ENCODE results near the gene C2orf72.

GRCh38 chr2:231046916-231047273 is 9.6 kb downstream of the C2orf72 start:
- no peak for TF ChIP-seq EP300 (IDR thresholded peaks at IDR 0.05)
- TF ChIP-seq CTCF (IDR thresholded peaks at IDR 0.05), result no peak
- TF ChIP-seq POLR2AphosphoS5 (IDR thresholded peaks at IDR 0.05), result no peak
- TF ChIP-seq POLR2A (IDR thresholded peaks at IDR 0.05), result no peak

Data from gastroesophageal sphincter (tissue), 3 donors.